ENCODE results near the gene FRMD6. TPM values are rescaled to one million over a fixed set of nuclear protein-coding genes. Genes with fewer than 3 reads are reported as not detected.
A peak's percentile ranks its signal among the peaks of the same experiment; 100 is the strongest.

The FRMD6 gene
- total RNA-seq, 2 donors from 2014 or later: 12.1 to 14.8 TPM

GRCh38 chr14:51650716-51651387, 858 bp upstream of the FRMD6 start:
- Histone ChIP-seq H3K9me3 (ENCODE audit: control insufficient read depth, low read length) (no peaks in the 10 kb centered on the region), H3K27me3 (ENCODE audit: control insufficient read depth, insufficient read depth, low read length, poor library complexity, severe bottlenecking) (no peaks in the 10 kb centered on the region), H3K36me3 (ENCODE audit: control insufficient read depth, insufficient read depth, low read length) (no peaks in the 10 kb centered on the region), H3K9ac (ENCODE audit: extremely low read depth, low read length, poor library complexity, severe bottlenecking) (peak overlapping the region; percentile 83), H3K4me1 (ENCODE audit: control insufficient read depth, insufficient read depth, low read length) (no peaks in the 10 kb centered on the region), H3K4me3 (ENCODE audit: low read length) (peak overlapping the region; percentile 90), H3K27ac (ENCODE audit: low read depth, low read length) (peak overlapping the region; percentile 99)
- no peaks in the 10 kb centered on the region for H3K27me3 Mint-ChIP-seq (ENCODE audit: insufficient read depth)
- peak; percentile 70 for DNase-seq
- peak overlapping the region; percentile 82 for H3K4me3 Mint-ChIP-seq
- TF ChIP-seq CTCF (conservative IDR thresholded peaks at IDR 0.05): no peak
- peaks cover 29% of the 10 kb centered on the region for H3K4me1 Mint-ChIP-seq
- 2 to 5% methylated on average over 15 to 30 of the region's 30 CpGs for WGBS, 2 experiments (ENCODE audit: insufficient coverage in 1 of 2, insufficient read length in 1 of 2)
- no peaks in the 10 kb centered on the region for H3K36me3 Mint-ChIP-seq (ENCODE audit: low read depth)
- H3K27ac Mint-ChIP-seq: peak overlapping the region; percentile 91
- H3K9me3 Mint-ChIP-seq: no peaks in the 10 kb centered on the region

GRCh38 chr14:51652168-51653078, 713 bp downstream of the FRMD6 start:
- TF ChIP-seq CTCF (conservative IDR thresholded peaks at IDR 0.05): peak; percentile 13
- no peaks in the 10 kb centered on the region for H3K9me3 ChIP-seq (ENCODE audit: control insufficient read depth, low read length)
- peak overlapping the region; percentile 41 for H3K27ac ChIP-seq (ENCODE audit: low read depth, low read length)
- WGBS, 2 experiments (ENCODE audit: insufficient coverage in 1 of 2, insufficient read length in 1 of 2): 0 to 1% methylated on average over 19 to 75 of the region's 75 CpGs
- no peaks in the 10 kb centered on the region for H3K4me1 ChIP-seq (ENCODE audit: control insufficient read depth, insufficient read depth, low read length)
- peak overlapping the region; percentile 81 for H3K27ac Mint-ChIP-seq
- H3K27me3 Mint-ChIP-seq (ENCODE audit: insufficient read depth): no peaks in the 10 kb centered on the region
- no peaks in the 10 kb centered on the region for H3K36me3 Mint-ChIP-seq (ENCODE audit: low read depth)
- H3K9ac ChIP-seq (ENCODE audit: extremely low read depth, low read length, poor library complexity, severe bottlenecking): peak overlapping the region; percentile 62
- H3K9me3 Mint-ChIP-seq: no peaks in the 10 kb centered on the region
- H3K4me3 Mint-ChIP-seq: peak overlapping the region; percentile 82
- H3K27me3 ChIP-seq (ENCODE audit: control insufficient read depth, insufficient read depth, low read length, poor library complexity, severe bottlenecking): no peaks in the 10 kb centered on the region
- H3K4me3 ChIP-seq (ENCODE audit: low read length): peak overlapping the region; percentile 92
- H3K4me1 Mint-ChIP-seq: peaks cover 24% of the 10 kb centered on the region
- H3K36me3 ChIP-seq (ENCODE audit: control insufficient read depth, insufficient read depth, low read length): peaks cover 3% of the 10 kb centered on the region
- DNase-seq: peak; percentile 81

- peaks cover 4% of the 10 kb centered on the region for H3K36me3 ChIP-seq (ENCODE audit: control insufficient read depth, insufficient read depth, low read length)
- H3K27me3 ChIP-seq (ENCODE audit: control insufficient read depth, insufficient read depth, low read length, poor library complexity, severe bottlenecking): no peaks in the 10 kb centered on the region
- H3K36me3 Mint-ChIP-seq (ENCODE audit: low read depth): no peaks in the 10 kb centered on the region
- peak overlapping the region; percentile 68 for H3K27ac Mint-ChIP-seq
- no peak overlapping the region for H3K27ac ChIP-seq (ENCODE audit: low read depth, low read length)
- peak overlapping the region; percentile 92 for H3K4me3 ChIP-seq (ENCODE audit: low read length)
- no peaks in the 10 kb centered on the region for H3K27me3 Mint-ChIP-seq (ENCODE audit: insufficient read depth)
- peak; percentile 40 for TF ChIP-seq CTCF (conservative IDR thresholded peaks at IDR 0.05)
- H3K4me1 ChIP-seq (ENCODE audit: control insufficient read depth, insufficient read depth, low read length): no peaks in the 10 kb centered on the region
- peak; percentile 53 for DNase-seq
- peak overlapping the region; percentile 62 for H3K9ac ChIP-seq (ENCODE audit: extremely low read depth, low read length, poor library complexity, severe bottlenecking)
- 5 to 22% methylated on average over 3 to 5 of the region's 6 CpGs for WGBS, 2 experiments (ENCODE audit: insufficient coverage in 1 of 2, insufficient read length in 1 of 2)
- H3K4me1 Mint-ChIP-seq: peaks cover 24% of the 10 kb centered on the region
- peak overlapping the region; percentile 82 for H3K4me3 Mint-ChIP-seq
- H3K9me3 Mint-ChIP-seq: no peaks in the 10 kb centered on the region
- H3K9me3 ChIP-seq (ENCODE audit: control insufficient read depth, low read length): no peaks in the 10 kb centered on the region
These were observed 1.5 kb downstream of the FRMD6 start for GRCh38 chr14:51653079-51653774.
